ENCODE data around the gene PIR. TPM values are rescaled to one million over a fixed set of nuclear protein-coding genes. Genes with fewer than 3 reads are reported as not detected.
A peak's percentile ranks its signal among the peaks of the same experiment; 100 is the strongest.

The PIR gene
- total RNA-seq, 1 donor from 2014 or later: 1.7 TPM

- no peak for DNase-seq (ENCODE audit: low spot score)
These were observed 664 bp downstream of the PIR start for GRCh38 chrX:15492469-15492868.

DNA sequence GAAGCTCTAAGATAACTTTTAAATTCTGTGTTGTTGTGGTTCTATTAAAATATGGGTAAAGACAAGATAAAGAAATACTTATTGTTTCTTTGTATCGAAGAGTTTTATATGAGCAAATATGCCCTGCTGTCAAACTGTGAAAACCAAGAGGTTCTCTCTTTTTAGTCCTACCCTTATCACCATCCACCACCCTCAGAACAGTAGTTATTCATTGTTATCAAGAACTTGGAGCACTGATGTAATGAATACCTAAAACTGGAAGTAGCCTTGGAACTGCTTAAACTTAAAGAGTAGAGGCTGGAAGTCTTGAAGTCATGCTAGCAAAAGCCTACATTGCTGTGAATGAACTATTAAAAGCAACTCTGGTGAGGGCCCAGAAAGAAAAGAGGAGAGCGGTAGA, 9.2 kb downstream of the PIR start:
- no peak for DNase-seq (ENCODE audit: low spot score)

DNA sequence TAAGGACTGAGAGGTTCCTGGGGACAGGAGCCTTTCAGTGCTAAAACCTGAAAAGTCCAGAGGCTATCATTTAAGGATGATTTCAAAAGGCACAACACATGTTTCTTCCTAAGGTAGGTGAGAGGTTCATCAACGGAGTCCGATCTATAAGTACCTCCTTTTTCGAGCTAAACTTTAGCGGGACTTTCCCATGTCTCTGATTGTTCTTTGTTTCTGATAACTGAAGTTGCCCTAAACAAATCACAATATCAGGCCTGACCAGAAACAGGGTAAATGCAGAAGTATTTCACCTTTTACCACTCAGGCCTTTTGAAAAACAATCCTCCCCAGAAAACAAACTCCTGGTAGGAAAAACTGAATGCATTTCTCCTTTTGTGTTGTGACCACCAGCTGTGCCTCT, 17.6 kb downstream of the PIR start:
- DNase-seq (ENCODE audit: low spot score): no peak

DNA sequence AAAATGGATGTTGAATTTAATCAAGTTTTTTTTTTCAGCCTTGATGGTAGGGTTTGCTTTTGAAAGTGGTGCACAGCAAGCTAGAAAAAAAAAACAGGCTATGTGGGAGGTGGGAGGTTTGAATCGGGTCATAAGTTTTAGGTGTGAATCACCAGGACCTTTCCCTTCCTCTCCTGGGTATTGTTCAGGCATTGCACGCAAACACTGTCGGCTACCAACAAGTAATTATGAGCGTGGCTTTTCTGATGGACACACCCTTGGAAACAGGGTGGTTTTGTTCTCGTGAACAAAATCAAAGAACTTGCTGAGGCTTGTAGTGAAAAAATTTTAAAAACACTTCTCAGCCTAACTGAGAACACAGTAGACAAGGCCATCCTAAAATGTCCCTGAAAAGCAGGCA, 18.1 kb downstream of the PIR start:
- no peak for DNase-seq (ENCODE audit: low spot score)

GRCh38 chrX:15474028-15474427, 19.1 kb downstream of the PIR start:
- DNase-seq (ENCODE audit: low spot score): no peak

- no peak for DNase-seq (ENCODE audit: low spot score)
These were observed 20.6 kb downstream of the PIR start for GRCh38 chrX:15472531-15472930.

GRCh38 chrX:15471028-15471427, 22.1 kb downstream of the PIR start:
- peak; percentile 63 for DNase-seq (ENCODE audit: low spot score)

GRCh38 chrX:15469613-15470012, 23.5 kb downstream of the PIR start:
- DNase-seq (ENCODE audit: low spot score): no peak

GRCh38 chrX:15468036-15468435, 25.1 kb downstream of the PIR start:
- peak; percentile 58 for DNase-seq (ENCODE audit: low spot score)

DNA sequence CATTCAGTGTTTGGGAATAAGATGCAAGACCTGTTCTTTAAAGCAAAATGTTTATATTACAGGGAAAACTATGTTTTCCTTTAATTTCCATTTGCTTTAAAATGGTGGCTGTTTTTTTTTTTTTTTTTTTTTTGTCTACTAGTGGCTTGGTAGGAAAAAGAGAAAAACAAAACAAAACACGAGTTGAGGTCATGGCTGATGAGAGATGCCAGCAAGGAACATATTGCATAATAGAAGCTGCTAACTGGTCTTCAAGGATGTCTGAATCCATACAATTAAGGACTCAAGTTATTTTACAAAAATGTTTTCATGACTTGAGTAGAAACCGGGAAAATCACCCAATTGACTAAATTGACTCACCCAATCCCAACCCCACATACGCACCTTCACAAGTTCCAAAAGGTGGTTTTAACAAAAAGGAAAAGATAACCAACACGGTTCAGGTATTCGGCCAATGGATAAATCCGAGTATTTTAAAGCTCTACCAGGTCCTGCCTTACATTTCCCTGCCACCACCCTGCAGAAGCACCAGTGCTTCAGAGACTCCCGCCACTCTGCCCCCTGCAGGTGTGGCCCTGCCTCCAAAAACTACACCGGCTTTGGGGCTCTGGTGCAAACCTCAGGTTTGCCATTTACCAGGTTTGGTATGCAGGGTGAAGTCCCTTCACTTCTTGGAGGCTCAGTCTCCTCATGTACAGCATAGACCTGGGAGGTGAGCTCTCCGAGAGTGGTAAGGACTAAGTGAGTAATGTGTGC, 27.1 kb downstream of the PIR start:
- no peak for DNase-seq (ENCODE audit: low spot score)

- DNase-seq (ENCODE audit: low spot score): peak; percentile 1
These were observed 27.8 kb downstream of the PIR start for GRCh38 chrX:15465347-15465746.

DNA sequence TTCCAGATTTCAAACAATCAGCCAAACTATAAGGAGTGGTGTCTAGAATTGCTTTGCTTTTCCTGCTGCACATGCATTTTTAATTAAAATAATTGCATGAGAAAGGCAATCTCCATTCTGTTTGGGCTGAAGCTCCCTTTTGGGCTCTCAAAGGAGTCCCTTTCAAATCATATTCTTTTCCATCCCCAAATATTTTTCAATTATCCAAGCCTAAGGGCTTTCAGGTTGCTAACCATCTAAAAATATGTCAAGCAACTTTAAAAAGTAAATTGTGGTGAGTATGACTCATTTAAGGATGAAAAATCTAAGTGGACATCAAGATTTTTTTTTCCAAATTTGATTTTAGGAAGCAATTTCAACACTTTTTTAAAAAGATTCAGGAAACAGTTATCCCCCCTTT, 28.4 kb downstream of the PIR start:
- DNase-seq (ENCODE audit: low spot score): no peak

DNA sequence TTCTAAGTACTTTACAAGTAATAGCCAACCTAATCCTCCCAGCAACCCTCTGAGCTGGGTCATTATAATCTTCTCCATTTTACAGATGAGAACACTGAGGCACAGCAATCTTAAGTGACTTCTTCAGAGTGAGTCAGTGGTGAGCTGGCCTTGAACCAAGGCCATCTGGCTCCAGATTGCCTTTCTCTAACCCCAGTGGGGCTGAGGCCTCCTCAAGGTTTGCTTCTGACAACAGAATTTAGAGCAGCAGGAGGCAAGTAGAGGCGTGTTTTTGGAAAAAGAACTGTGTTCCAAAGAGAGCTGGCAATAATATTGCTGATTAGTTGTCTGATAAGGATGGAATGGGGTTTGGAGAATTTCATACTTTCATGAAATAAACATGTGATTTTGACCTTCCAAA, 41.2 kb downstream of the PIR start:
- peak; percentile 12 for DNase-seq (ENCODE audit: low spot score)

DNA sequence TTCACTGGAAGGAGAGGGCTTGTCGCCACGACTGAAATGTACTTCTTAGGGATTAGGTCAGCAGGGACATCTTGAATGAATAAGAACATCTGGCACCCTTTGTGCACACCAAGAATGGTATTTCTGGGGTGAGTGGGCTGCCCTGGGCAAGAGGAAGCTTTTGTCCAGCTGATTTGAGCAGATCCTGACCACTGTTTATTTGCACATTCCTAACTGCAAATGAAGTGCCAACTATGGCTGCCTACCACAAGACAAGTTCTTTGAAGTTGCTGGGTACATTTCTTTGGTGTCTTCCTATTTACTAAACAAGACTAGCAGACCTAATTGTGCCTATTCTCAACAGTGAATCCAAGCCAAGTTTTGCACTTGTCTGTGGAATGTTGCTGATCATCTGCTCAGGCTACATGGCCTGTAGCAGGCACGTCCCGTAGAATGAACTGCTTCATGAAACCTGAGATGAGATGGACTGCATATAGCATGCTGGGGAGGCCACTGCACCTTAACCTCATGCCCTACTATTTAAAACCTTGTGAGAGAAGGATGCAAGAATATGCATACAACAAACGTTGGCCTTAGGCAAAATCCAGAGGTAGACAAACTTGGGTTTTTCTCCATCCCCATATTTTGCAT, 45.0 kb downstream of the PIR start:
- DNase-seq (ENCODE audit: low spot score): no peak

DNA sequence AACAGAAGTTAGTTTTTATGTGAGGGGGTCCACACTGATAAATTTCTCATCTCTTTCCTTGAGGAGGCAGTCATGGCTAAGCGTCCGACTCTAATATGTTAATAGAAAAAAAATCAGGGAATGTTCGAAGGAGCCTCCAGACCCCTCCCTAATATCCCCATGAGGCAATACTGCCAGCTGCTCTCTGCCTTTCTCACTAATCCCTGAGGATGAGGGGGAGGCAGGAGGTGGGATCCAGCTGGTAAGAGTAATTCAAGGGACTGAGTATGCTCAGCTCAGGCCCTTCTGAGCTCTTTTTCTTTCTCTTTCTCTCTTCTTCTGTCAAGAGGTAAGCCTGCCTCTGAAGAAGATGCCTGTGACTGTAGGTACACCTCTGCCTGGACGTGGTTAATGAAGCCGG, 51.7 kb downstream of the PIR start:
- DNase-seq (ENCODE audit: low spot score): peak; percentile 17

DNA sequence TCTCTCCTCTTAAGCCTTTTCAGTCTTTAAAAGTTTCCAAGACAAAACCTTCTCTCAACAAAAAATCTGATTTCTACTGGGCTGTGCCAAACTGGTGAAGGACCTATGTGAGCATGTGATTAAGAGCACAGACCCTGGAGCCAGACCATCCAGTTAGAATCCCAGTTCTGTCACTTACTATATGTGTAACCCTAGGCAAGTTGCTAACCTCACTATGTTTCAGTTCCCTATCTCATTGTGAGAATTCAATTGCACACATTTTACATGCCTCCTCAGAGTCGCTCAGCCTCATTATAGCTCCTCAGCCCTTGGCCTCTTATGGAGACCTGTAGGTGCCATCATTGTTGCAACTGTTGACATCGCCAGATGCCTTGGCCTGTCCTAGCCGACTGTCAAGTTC, 54.8 kb downstream of the PIR start:
- no peak for DNase-seq (ENCODE audit: low spot score)

DNA sequence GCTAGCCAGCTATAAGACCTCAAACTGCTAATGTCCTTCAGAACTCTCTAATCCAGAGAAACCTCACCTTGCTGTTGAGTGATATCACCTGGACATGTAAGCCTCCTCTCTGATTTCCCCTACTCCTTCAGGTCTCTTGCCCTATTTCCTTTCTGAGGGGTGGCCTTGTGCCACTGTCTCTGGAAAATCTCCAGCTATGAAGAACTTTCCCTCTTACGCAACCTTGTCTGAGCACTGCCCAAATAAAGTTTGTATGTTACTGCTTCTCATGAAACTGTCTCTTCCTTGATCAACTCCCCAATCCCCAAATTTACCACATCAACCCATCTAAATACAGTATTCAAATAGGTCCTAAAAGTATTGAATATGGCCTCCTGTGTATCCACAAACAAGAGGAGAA, 55.4 kb downstream of the PIR start:
- no peak for DNase-seq (ENCODE audit: low spot score)

DNA sequence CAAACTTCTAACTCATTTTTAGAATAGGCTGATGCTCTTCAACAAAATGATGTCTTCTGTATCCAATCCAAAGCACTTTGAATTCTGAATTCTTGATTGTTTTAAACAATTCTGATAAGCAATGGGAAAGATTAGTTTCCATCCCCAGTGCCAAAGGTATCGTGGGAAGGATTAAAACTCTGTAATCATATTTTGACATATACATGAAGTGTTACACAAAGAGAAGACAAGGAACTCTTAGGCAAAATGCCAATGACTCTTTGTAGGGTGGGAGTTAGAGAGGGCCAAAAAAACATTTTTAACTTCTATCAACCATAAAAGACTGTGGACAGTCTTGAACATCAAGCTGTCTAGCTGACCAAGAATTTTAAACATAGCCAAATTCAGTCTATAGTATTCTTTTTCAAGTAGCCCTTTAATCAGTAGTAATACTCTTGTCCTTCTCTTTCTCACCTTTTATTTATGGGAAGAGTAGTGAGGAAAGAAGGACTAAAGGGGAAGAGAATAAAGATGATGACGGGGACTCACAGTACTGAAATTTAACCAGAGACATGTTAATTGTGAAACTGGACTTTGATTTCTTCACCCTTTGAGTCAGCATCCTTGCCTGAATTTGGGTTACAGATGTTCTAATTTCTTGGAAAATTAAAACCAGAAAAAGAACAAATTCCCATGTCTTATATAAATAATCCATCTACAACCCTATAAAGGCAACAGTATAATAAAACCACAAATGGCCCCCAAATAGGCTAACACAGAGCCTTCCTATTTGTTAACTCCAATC, 57.1 kb downstream of the PIR start:
- no peak for DNase-seq (ENCODE audit: low spot score)

GRCh38 chrX:15434205-15434604, 58.9 kb downstream of the PIR start:
- DNase-seq (ENCODE audit: low spot score): no peak

DNA sequence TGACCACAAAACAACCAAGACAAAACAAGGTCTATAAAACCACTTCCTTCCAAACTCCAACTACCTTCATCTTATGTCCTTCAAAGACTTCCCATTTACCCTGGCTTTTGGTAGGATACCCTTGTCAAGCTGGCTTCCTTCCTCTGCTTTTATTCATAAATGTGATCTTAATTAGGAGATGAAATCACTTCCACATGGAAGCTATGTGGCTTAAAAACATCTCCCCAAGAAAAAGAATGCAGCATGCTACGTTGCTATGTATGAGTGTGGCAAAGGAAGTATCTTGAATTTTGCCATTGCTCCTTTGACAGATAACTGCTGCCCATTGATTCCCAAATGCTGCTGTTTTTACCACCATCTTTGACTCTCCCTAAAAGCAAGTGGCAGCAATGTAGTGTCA, 62.5 kb downstream of the PIR start:
- no peak for DNase-seq (ENCODE audit: low spot score)

DNA sequence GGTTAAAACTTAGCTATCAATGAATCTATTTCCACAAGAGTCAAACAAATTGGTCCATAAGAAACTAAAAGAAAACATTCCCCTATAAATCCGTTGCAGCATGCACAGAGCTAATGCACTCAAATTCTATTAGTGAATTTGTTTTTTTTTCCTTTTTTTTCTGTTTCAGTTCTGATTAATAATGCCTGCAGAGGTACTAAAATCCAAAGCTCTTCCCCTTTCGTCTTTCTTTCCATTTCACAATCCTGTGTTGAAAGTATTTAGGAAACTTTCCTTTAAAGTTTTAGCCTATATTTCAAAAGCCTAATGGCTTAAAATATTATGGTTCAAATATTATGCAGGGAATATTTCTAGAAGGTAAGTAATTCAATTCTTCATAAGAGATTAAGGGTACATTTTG, 63.1 kb downstream of the PIR start:
- no peak for DNase-seq (ENCODE audit: low spot score)

- no peak for DNase-seq (ENCODE audit: low spot score)
These were observed 68.1 kb downstream of the PIR start for GRCh38 chrX:15425024-15425423.

DNA sequence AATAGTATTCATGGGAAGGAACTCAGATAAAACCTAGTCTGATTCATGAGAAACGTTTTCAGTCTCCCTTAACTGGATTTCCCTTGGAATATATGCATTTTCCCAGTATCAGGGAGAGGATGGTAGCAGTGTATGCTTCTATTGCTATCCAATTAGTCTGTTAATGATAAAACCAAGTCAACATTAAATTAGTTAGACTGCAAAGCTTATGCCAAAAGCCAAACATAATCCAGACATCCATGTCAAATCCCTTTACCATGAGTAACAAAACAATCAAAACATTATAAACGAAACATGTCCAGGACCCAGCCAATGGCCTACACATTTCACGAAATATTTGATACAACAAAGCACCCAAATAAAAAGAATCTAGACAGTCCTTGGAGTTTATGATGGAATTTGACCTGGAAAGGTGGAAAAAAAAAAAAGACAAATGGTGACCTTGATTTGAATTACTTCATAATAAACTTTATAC, 74.4 kb downstream of the PIR start:
- no peak for DNase-seq (ENCODE audit: low spot score)
